Measurements from ENCODE around the gene TJP2.

GRCh38 chr9:69273161-69273560 lies 99.1 kb downstream of the TJP2 start:
- TF ChIP-seq POLR2AphosphoS5 (IDR thresholded peaks at IDR 0.05; ENCODE audit: borderline replicate concordance, low read depth, low read length) (no peak), FOXP2 (optimal IDR thresholded peaks at IDR 0.05; ENCODE audit: control extremely low read depth, extremely low read length, insufficient read depth) (no peak), EZH2 (IDR thresholded peaks at IDR 0.05) (no peak)

Measured in SK-N-MC (cell line).